OCI-LY3 (cell line): ENCODE data around the gene MRAP.

Experiments used
- H2AFZ ChIP-seq: fragments of 200-600, 300-600 bp; shearing (Covaris generic); 2 replicates; pipeline ENCODE4 v1.6.0; 2014; ENCODE audit warnings: antibody characterized with exemption, low read depth, low read length
- H3K27ac ChIP-seq: fragments of 200-600, 300-600 bp; sonication (generic); 2 replicates; pipeline ENCODE4 v1.5.1; 2014; ENCODE audit warnings: mild to moderate bottlenecking, low read length, moderate library complexity, mixed read lengths
- H3K27me3 ChIP-seq: fragments of 200-600, 300-600 bp; sonication (generic); 2 replicates; pipeline ENCODE4 v1.6.1; 2014; ENCODE audit warnings: low read depth, low read length, mixed read lengths
- H3K36me3 ChIP-seq: fragments of 200-600, 300-600 bp; sonication (generic); replicated peaks from 2 replicates; pipeline ENCODE3; 2014; ENCODE audit warnings: low read depth, low read length, mixed read lengths
- H3K4me1 ChIP-seq: fragments of 300-600, 200-600 bp; sonication (generic); 2 replicates; pipeline ENCODE4 v1.6.1; 2014; ENCODE audit warnings: low read length, mixed read lengths
- H3K4me2 ChIP-seq: fragments of 200-600, 300-600 bp; sonication (generic); 2 replicates; pipeline ENCODE4 v1.6.1; 2014; ENCODE audit warnings: low read length, mixed read lengths
- H3K4me3 ChIP-seq: fragments of 300-600, 200-600 bp; sonication (generic); 2 replicates; pipeline ENCODE4 v1.5.1; 2014; ENCODE audit warnings: antibody characterized with exemption, mild to moderate bottlenecking, low read length, moderate library complexity
- H3K79me2 ChIP-seq: fragments of 300-600, 200-600 bp; shearing (Covaris generic); 2 replicates; pipeline ENCODE4 v1.6.1; 2014; ENCODE audit warnings: mild to moderate bottlenecking, low read length, mixed read lengths
- H3K9ac ChIP-seq: fragments of 300-600, 200-600 bp; shearing (Covaris generic); 2 replicates; pipeline ENCODE4 v1.6.0; 2014; ENCODE audit warnings: mild to moderate bottlenecking, low read length, moderate library complexity
- H3K9me3 ChIP-seq: fragments of 200-600, 300-600 bp; shearing (Covaris generic); 2 replicates; pipeline ENCODE4 v1.6.1; 2014; ENCODE audit warnings: low read length, mixed read lengths; ENCODE audit not compliant: insufficient read depth
- H4K20me1 ChIP-seq: fragments of 200-600, 300-600 bp; sonication (generic); 2 replicates; pipeline ENCODE4 v1.6.1; 2016; ENCODE audit warnings: low read length, mixed read lengths; ENCODE audit not compliant: insufficient read depth
- EZH2phosphoT487 ChIP-seq: fragments of 200-600 bp; shearing (Covaris generic); IDR thresholded peaks from 2 replicates; pipeline ENCODE4 v1.6.1; 2018; ENCODE audit warnings: antibody characterized with exemption, mixed run types, low read depth
- TF ChIP-seq, protein P1 (sequence below): fragments of 200-600, 300-600 bp; sonication (generic); IDR thresholded peaks from 2 replicates; pipeline ENCODE4 v1.5.1; 2014; ENCODE audit warnings: antibody characterized with exemption, low read length, low read depth

MRAP gene

DNA sequence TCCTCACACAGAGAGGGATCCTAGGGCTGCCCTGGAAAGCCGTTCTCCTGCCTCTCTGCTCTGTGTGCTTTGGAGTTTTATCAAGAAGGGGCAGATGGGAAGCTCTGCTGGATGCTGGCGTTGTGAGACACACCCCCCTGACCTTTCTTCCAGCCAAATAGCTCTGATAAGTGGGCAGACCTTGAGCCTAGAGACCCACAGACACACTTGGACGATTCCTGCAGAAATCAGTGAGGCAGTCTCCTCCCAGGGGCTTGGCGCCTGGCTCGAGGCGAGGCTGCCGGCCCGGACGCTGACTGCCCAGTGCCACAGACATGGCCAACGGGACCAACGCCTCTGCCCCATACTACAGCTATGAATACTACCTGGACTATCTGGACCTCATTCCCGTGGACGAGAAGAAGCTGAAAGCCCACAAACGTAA, at the start of gene MRAP:
TSS of gene MRAP (plus strand) at position 198 of the 424 bp plus-strand sequence. CDS start at position 315, 117 bp downstream.
- no peak within 1 kb of the TSS for H3K4me2 ChIP-seq
- H3K27ac ChIP-seq: no peak within 1 kb of the TSS
- no peaks in the 10 kb centered on the region for H3K79me2 ChIP-seq
- H3K36me3 ChIP-seq: no peaks in the 10 kb centered on the region
- no peaks in the 10 kb centered on the region for H3K4me1 ChIP-seq
- no peaks in the 10 kb centered on the region for H4K20me1 ChIP-seq
- H2AFZ ChIP-seq: no peak within 1 kb of the TSS
- H3K4me3 ChIP-seq: no peak within 1 kb of the TSS
- H3K9me3 ChIP-seq: no peaks in the 10 kb centered on the region
- TF ChIP-seq, protein P1, sequence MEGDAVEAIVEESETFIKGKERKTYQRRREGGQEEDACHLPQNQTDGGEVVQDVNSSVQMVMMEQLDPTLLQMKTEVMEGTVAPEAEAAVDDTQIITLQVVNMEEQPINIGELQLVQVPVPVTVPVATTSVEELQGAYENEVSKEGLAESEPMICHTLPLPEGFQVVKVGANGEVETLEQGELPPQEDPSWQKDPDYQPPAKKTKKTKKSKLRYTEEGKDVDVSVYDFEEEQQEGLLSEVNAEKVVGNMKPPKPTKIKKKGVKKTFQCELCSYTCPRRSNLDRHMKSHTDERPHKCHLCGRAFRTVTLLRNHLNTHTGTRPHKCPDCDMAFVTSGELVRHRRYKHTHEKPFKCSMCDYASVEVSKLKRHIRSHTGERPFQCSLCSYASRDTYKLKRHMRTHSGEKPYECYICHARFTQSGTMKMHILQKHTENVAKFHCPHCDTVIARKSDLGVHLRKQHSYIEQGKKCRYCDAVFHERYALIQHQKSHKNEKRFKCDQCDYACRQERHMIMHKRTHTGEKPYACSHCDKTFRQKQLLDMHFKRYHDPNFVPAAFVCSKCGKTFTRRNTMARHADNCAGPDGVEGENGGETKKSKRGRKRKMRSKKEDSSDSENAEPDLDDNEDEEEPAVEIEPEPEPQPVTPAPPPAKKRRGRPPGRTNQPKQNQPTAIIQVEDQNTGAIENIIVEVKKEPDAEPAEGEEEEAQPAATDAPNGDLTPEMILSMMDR: no peak
- TF ChIP-seq EZH2phosphoT487: no peak
- H3K27me3 ChIP-seq: no peaks in the 10 kb centered on the region
- no peak within 1 kb of the TSS for H3K9ac ChIP-seq

DNA sequence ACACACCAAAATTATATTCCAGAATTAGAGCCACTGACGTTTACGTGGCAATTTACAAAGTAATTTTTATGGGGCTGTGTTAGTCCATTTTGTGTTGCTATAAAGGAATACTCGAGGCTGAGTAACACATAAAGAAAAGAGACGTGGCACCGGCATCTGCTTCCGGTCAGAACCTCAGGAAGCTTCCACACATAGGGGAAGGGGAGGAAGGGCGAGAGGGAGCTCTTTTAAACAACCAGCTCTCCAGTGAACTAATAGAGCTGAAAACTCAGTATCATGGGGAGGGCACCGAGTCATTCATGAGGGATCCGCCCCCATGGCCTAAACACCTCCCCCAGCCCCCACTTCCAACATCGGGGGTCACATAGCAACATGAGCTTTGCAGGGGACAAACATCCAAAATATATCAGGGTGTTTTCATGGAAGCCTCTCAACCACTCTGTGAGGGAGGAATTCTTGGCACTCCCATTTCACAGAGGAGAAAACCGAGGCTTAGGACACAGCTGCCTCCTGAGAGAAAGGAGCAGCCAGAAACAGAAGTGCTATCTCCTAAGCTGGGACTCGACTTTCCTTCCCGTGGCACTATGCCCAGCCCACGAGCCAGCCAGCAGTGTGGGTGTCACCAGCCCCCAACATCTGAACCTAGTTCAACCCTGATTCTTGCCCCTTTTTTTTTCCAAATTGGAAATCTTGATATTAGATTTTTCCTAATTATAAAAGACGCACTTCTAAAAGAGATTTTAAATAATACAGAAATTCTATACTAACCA, 49.0 kb upstream of the MRAP start:
- no peaks in the 10 kb centered on the region for H3K79me2 ChIP-seq
- H3K4me3 ChIP-seq: no peak overlapping the region
- H4K20me1 ChIP-seq: no peaks in the 10 kb centered on the region
- no peak overlapping the region for H3K4me2 ChIP-seq
- TF ChIP-seq EZH2phosphoT487: no peak
- TF ChIP-seq, protein P1: no peak
- no peaks in the 10 kb centered on the region for H3K36me3 ChIP-seq
- H3K9me3 ChIP-seq: no peaks in the 10 kb centered on the region
- no peak overlapping the region for H2AFZ ChIP-seq
- H3K27me3 ChIP-seq: peaks cover 19% of the 10 kb centered on the region
- H3K9ac ChIP-seq: no peak overlapping the region
- no peak overlapping the region for H3K27ac ChIP-seq
- no peaks in the 10 kb centered on the region for H3K4me1 ChIP-seq

GRCh38 chr21:32252136-32252535, 46.5 kb upstream of the MRAP start:
- Histone ChIP-seq H3K79me2 (no peaks in the 10 kb centered on the region), H3K36me3 (no peaks in the 10 kb centered on the region), H3K27me3 (peaks cover 16% of the 10 kb centered on the region), H3K4me1 (peaks cover 13% of the 10 kb centered on the region), H3K4me2 (no peak overlapping the region), H3K27ac (no peak overlapping the region), H2AFZ (no peak overlapping the region), H3K9me3 (no peaks in the 10 kb centered on the region), H4K20me1 (no peaks in the 10 kb centered on the region), H3K4me3 (no peak overlapping the region), H3K9ac (no peak overlapping the region)
- TF ChIP-seq EZH2phosphoT487: no peak
- TF ChIP-seq, protein P1: no peak

GRCh38 chr21:32253215-32253641, 45.4 kb upstream of the MRAP start:
- Histone ChIP-seq H3K9me3 (no peaks in the 10 kb centered on the region), H3K9ac (no peak overlapping the region), H3K4me3 (no peak overlapping the region), H3K36me3 (no peaks in the 10 kb centered on the region), H4K20me1 (no peaks in the 10 kb centered on the region), H3K4me1 (peaks cover 15% of the 10 kb centered on the region), H3K4me2 (no peak overlapping the region), H3K27ac (no peak overlapping the region), H2AFZ (no peak overlapping the region), H3K79me2 (no peaks in the 10 kb centered on the region), H3K27me3 (peaks cover 16% of the 10 kb centered on the region)
- no peak for TF ChIP-seq EZH2phosphoT487
